ENCODE results near the gene FAM229A.
A peak's percentile ranks its signal among the peaks of the same experiment; 100 is the strongest.

The FAM229A gene

GRCh38 chr1:32318127-32318869, 44.0 kb downstream of the FAM229A start:
- TF ChIP-seq Cebpa-rat (IDR thresholded peaks at IDR 0.05) = 0 out of 22 replicates have a peak, but pooled peaks of 1 of the 11 experiments have one; percentile 21
- H3K4me3 ChIP-seq = no peak overlapping the region
- H3K9ac ChIP-seq = peak overlapping the region in 3 of 11 experiments; percentile 26 to 47 (median 41); a peak in 2 of 22 replicates
- H4K20me1 ChIP-seq = peaks cover 4 to 55% (median 40%) of the 10 kb centered on the region in 11 experiments; a peak in 16 of 22 replicates
- peaks cover 48 to 76% (median 60%) of the 10 kb centered on the region in 11 experiments for H3K36me3 ChIP-seq
- H3K9me3 ChIP-seq (replicated peaks in 1 of 11) = no peaks in the 10 kb centered on the region
- H3K27ac ChIP-seq = 0 out of 22 replicates have a peak overlapping the region, but pooled peaks of 1 of the 11 experiments have one; percentile 14
- H3K4me2 ChIP-seq = peak overlapping the region in 7 of 11 experiments; percentile 57 to 87 (median 66); a peak in 13 of 22 replicates
- H3K4me1 ChIP-seq = peaks cover 40 to 77% (median 74%) of the 10 kb centered on the region in 10 experiments
- no peaks in the 10 kb centered on the region for H3K27me3 ChIP-seq

DNA sequence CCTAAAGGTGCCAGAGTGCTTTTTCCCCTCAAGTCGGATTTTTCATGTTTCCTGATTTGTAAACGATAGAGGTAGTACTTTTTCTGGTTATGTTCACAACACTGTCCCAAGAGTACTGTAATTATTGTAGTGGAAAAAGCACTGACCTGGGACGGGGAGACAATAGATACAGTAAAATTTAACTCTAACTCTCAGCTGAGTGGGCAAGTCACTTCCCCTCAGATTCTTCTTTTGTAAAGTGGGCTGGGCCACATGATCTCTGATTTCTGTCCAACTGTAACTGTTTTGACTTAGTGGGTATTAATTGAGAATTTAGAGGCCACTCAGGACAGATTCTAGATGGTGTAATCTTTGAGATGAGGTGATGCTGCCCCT, 45.4 kb downstream of the FAM229A start:
- Histone ChIP-seq H3K4me1 (peaks cover 34 to 75% (median 70%) of the 10 kb centered on the region in 10 experiments), H4K20me1 (peaks cover 4 to 58% (median 44%) of the 10 kb centered on the region in 11 experiments; a peak in 18 of 22 replicates), H3K4me3 (no peak overlapping the region), H3K36me3 (peaks cover 41 to 71% (median 62%) of the 10 kb centered on the region in 11 experiments; a peak in 21 of 22 replicates), H3K4me2 (peak overlapping the region; percentile 26 to 87 (median 64)), H3K9me3 (replicated peaks in 1 of 11) (no peaks in the 10 kb centered on the region), H3K27me3 (no peaks in the 10 kb centered on the region), H3K27ac (peak overlapping the region in 4 of 11 experiments; percentile 12 to 47 (median 36); a peak in 5 of 22 replicates), H3K9ac (peak overlapping the region in 4 of 11 experiments; percentile 8 to 41 (median 23); a peak in 4 of 22 replicates)
- TF ChIP-seq Cebpa-rat (IDR thresholded peaks at IDR 0.05) = no peak

GRCh38 chr1:32311709-32312393, 50.4 kb downstream of the FAM229A start:
- H4K20me1 ChIP-seq = peaks cover 3 to 77% (median 56%) of the 10 kb centered on the region in 11 experiments; a peak in 19 of 22 replicates
- no peak for TF ChIP-seq Cebpa-rat (IDR thresholded peaks at IDR 0.05)
- no peaks in the 10 kb centered on the region for H3K9me3 ChIP-seq (replicated peaks in 1 of 11)
- no peak overlapping the region for H3K9ac ChIP-seq
- no peak overlapping the region for H3K27ac ChIP-seq
- peaks cover 13 to 61% (median 51%) of the 10 kb centered on the region in 10 experiments for H3K4me1 ChIP-seq
- H3K27me3 ChIP-seq = no peaks in the 10 kb centered on the region
- H3K4me3 ChIP-seq = no peak overlapping the region
- peaks cover 26 to 59% (median 48%) of the 10 kb centered on the region in 11 experiments for H3K36me3 ChIP-seq
- peak overlapping the region in 3 of 11 experiments; percentile 5 to 11 (median 6); a peak in 3 of 22 replicates for H3K4me2 ChIP-seq
